DND-41 (cell line): ENCODE measurements around the gene C1orf198.

Experiments used
- CTCF ChIP-seq: IDR thresholded peaks from 2 replicates; pipeline ENCODE4 v1.5.1; 2012; ENCODE audit warnings: borderline replicate concordance, low read length, moderate library complexity, mild to moderate bottlenecking; ENCODE audit not compliant: poor library complexity, severe bottlenecking; ENCODE audit errors: extremely low read depth
- EZH2 ChIP-seq: IDR thresholded peaks from 3 replicates; pipeline ENCODE4 v1.6.1; 2012; ENCODE audit warnings: borderline replicate concordance, low read depth, mild to moderate bottlenecking, moderate library complexity, low read length, inconsistent platforms; ENCODE audit not compliant: severe bottlenecking

DNA sequence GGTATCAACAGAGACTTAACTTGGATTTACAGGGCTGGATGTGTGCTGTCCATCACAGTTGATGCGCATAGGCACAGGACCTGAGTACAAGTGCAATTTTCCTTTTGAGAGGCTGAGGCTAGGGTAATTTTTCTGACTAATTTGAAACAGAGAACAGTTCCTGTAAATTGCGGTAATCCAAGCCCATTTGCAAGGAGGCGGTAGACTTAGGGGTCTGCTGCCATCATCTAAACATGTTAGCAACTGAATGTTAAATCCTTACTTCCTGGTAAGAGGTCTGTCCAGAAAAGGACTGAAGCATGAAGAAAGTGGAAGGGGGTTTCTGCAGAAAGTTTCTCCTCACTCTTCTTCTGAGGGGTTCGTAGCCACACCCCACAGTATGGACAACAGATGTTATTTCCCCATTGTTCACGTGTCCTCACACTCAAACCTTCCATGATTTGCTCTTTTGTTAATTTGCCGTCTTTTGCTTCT is 23.7 kb upstream of the C1orf198 start:
- TF ChIP-seq CTCF (no peak), EZH2 (no peak)
